Keratinocyte (primary cell): ENCODE results near the gene ART4. TPM values are rescaled to one million over a fixed set of nuclear protein-coding genes. Genes with fewer than 3 reads are reported as not detected.

ENCODE experiments used
- DNase-seq: peaks from one replicate; pipeline ENCODE4 v3.0.0-alpha.2; 2011; ENCODE audit warnings: low read depth, missing footprints, low spot score
- FAIRE-seq: peaks from 2 replicates; lab custom pipeline; 2011; peaks lifted over from hg19 to GRCh38; lab: Jason Lieb, UNC
- H2AFZ ChIP-seq: 2 replicates; pipeline ENCODE4 v1.6.0; 2012; ENCODE audit warnings: low read length, control low read depth, inconsistent platforms; ENCODE audit not compliant: control insufficient read depth
- H3K27ac ChIP-seq: 2 replicates; pipeline ENCODE4 v1.5.1; 2011; ENCODE audit warnings: low read length; ENCODE audit not compliant: control insufficient read depth, insufficient read depth
- H3K27me3 ChIP-seq: 3 replicates; pipeline ENCODE4 v1.6.0; 2011; ENCODE audit warnings: low read length; ENCODE audit not compliant: control insufficient read depth, insufficient read depth; ENCODE audit errors: extremely low read depth
- H3K36me3 ChIP-seq, 2 experiments: 2 replicates in 1 of 2; 3 replicates in 1 of 2; pipeline ENCODE4 v1.5.1; 2011; ENCODE audit warnings: low read length in 2 of 2, mild to moderate bottlenecking in 1 of 2; ENCODE audit not compliant: control insufficient read depth in 2 of 2, insufficient read depth in 2 of 2; ENCODE audit errors: extremely low read depth in 1 of 2
- H3K4me1 ChIP-seq: 3 replicates; pipeline ENCODE4 v1.5.1; 2011; ENCODE audit warnings: low read length; ENCODE audit not compliant: control insufficient read depth, insufficient read depth; ENCODE audit errors: extremely low read depth
- H3K4me2 ChIP-seq: 3 replicates; pipeline ENCODE4 v1.6.0; 2011; ENCODE audit warnings: low read depth, low read length; ENCODE audit not compliant: control insufficient read depth, insufficient read depth; ENCODE audit errors: extremely low read depth
- H3K4me3 ChIP-seq, 3 experiments: fragments of 200-600 bp in 1 of 3; sonication (generic) in 1 of 3; 2 replicates in 2 of 3; 3 replicates in 1 of 3; pipeline ENCODE4 v1.5.1; 2011 to 2016; ENCODE audit warnings: low read length in 3 of 3, mild to moderate bottlenecking in 3 of 3, control low read depth in 2 of 3, inconsistent platforms in 1 of 3, low read depth in 1 of 3, mixed read lengths in 1 of 3, mixed run types in 1 of 3, moderate library complexity in 1 of 3; ENCODE audit not compliant: control insufficient read depth in 2 of 3, insufficient read depth in 2 of 3; ENCODE audit errors: extremely low read depth in 1 of 3
- H3K79me2 ChIP-seq: 2 replicates; pipeline ENCODE4 v1.6.0; 2012; ENCODE audit warnings: low read length; ENCODE audit not compliant: control insufficient read depth, insufficient read depth
- H3K9ac ChIP-seq: 3 replicates; pipeline ENCODE4 v1.6.0; 2011; ENCODE audit warnings: low read length; ENCODE audit not compliant: control insufficient read depth, insufficient read depth; ENCODE audit errors: extremely low read depth
- H3K9me1 ChIP-seq: 3 replicates; pipeline ENCODE4 v1.6.0; 2011; ENCODE audit warnings: low read length; ENCODE audit not compliant: control insufficient read depth, insufficient read depth; ENCODE audit errors: extremely low read depth
- H3K9me3 ChIP-seq: 2 replicates; pipeline ENCODE4 v1.5.1; 2012; ENCODE audit warnings: low read depth, low read length; ENCODE audit not compliant: control insufficient read depth
- H4K20me1 ChIP-seq: 3 replicates; pipeline ENCODE4 v1.6.0; 2011; ENCODE audit warnings: low read length; ENCODE audit not compliant: control insufficient read depth, insufficient read depth; ENCODE audit errors: extremely low read depth
- EZH2 ChIP-seq: IDR thresholded peaks from one replicate; pipeline ENCODE4 v1.6.1; 2012; ENCODE audit warnings: inconsistent platforms, mild to moderate bottlenecking, low read length, moderate library complexity
- dilution Hi-C: fragments of 300-500 bp; cut with MboI; formaldehyde crosslinking; loops from one replicate; pipeline ENCODE4 v1.7.0; 2020; ENCODE audit warnings: low sequenced_read_pairs; ENCODE audit not compliant: extremely low pct_ligation_motif_present
- polyA plus RNA-seq, 5 experiments: library from polyadenylated mRNA; depleted of rRNA in 3 of 5; stranded (reverse) in 3 of 5; stranded (forward) in 1 of 5; unstranded in 1 of 5; fragments of >200 nt; gene quantifications; 1 replicate in 1 of 5; 2 replicates in 3 of 5; 3 replicates in 1 of 5; pipeline versions ENCODE4 v1.2.1 to v1.2.3, GENCODE V29; 2011 to 2012; ENCODE audit warnings: missing spikeins in 2 of 5, low read depth in 1 of 5, low replicate concordance in 1 of 5
- TF ChIP-seq, protein P1 (sequence below), 3 experiments: IDR thresholded peaks in 1 of 3; conservative IDR thresholded peaks in 1 of 3; optimal IDR thresholded peaks in 1 of 3; 2 replicates in 2 of 3; 3 replicates in 1 of 3; pipeline versions ENCODE3 to v1.5.1; 2011; ENCODE audit warnings: low read length in 3 of 3, mild to moderate bottlenecking in 3 of 3, moderate library complexity in 2 of 3, control low read depth in 1 of 3, inconsistent platforms in 1 of 3; ENCODE audit not compliant: insufficient read depth in 2 of 3; ENCODE audit errors: extremely low read depth in 1 of 3

ART4 gene
- polyA plus RNA-seq, 1 donor (not counting 4 experiments of a cell fraction or from before 2014, with no cell fraction given), result not detected

GRCh38 chr12:14873440-14874185 is 30.3 kb upstream of the ART4 start:
- H3K27ac ChIP-seq, result no peak overlapping the region
- H3K27me3 ChIP-seq, result no peaks in the 10 kb centered on the region
- H2AFZ ChIP-seq, result no peak overlapping the region
- no peak for DNase-seq
- H3K4me2 ChIP-seq, result no peak overlapping the region
- H3K9me3 ChIP-seq, result no peaks in the 10 kb centered on the region
- no peak overlapping the region for H3K9ac ChIP-seq
- no peaks in the 10 kb centered on the region for H3K36me3 ChIP-seq
- H3K79me2 ChIP-seq, result no peaks in the 10 kb centered on the region
- TF ChIP-seq, protein P1, sequence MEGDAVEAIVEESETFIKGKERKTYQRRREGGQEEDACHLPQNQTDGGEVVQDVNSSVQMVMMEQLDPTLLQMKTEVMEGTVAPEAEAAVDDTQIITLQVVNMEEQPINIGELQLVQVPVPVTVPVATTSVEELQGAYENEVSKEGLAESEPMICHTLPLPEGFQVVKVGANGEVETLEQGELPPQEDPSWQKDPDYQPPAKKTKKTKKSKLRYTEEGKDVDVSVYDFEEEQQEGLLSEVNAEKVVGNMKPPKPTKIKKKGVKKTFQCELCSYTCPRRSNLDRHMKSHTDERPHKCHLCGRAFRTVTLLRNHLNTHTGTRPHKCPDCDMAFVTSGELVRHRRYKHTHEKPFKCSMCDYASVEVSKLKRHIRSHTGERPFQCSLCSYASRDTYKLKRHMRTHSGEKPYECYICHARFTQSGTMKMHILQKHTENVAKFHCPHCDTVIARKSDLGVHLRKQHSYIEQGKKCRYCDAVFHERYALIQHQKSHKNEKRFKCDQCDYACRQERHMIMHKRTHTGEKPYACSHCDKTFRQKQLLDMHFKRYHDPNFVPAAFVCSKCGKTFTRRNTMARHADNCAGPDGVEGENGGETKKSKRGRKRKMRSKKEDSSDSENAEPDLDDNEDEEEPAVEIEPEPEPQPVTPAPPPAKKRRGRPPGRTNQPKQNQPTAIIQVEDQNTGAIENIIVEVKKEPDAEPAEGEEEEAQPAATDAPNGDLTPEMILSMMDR (optimal IDR thresholded peaks at IDR 0.05 in 1 of 3, IDR thresholded peaks at IDR 0.05 in 1 of 3, conservative IDR thresholded peaks at IDR 0.05 in 1 of 3; ENCODE audit: extremely low read depth in 1 of 3, insufficient read depth in 2 of 3, low read length in 3 of 3), result no peak
- no peak for TF ChIP-seq EZH2
- H3K4me3 ChIP-seq, result no peak overlapping the region
- H4K20me1 ChIP-seq, result no peaks in the 10 kb centered on the region
- H3K9me1 ChIP-seq, result no peaks in the 10 kb centered on the region
- dilution Hi-C loops, result no loop called here
- H3K4me1 ChIP-seq, result no peaks in the 10 kb centered on the region
- no peak for FAIRE-seq

GRCh38 chr12:14871886-14872285 is 28.6 kb upstream of the ART4 start:
- H3K36me3 ChIP-seq, result no peaks in the 10 kb centered on the region
- no peak overlapping the region for H3K9ac ChIP-seq
- H3K4me2 ChIP-seq, result no peak overlapping the region
- H2AFZ ChIP-seq, result no peak overlapping the region
- dilution Hi-C loops, result no loop called here
- H3K9me3 ChIP-seq, result no peaks in the 10 kb centered on the region
- no peaks in the 10 kb centered on the region for H3K79me2 ChIP-seq
- no peak for DNase-seq
- H4K20me1 ChIP-seq, result no peaks in the 10 kb centered on the region
- H3K9me1 ChIP-seq, result no peaks in the 10 kb centered on the region
- no peak overlapping the region for H3K27ac ChIP-seq
- FAIRE-seq, result no peak
- H3K27me3 ChIP-seq, result no peaks in the 10 kb centered on the region
- no peaks in the 10 kb centered on the region for H3K4me1 ChIP-seq
- H3K4me3 ChIP-seq, result no peak overlapping the region
- no peak for TF ChIP-seq EZH2
- TF ChIP-seq, protein P1 (optimal IDR thresholded peaks at IDR 0.05 in 1 of 3, IDR thresholded peaks at IDR 0.05 in 1 of 3, conservative IDR thresholded peaks at IDR 0.05 in 1 of 3; ENCODE audit: extremely low read depth in 1 of 3, insufficient read depth in 2 of 3, low read length in 3 of 3), result no peak
